Activated T-cell treated with anti-CD3 and anti-CD28 coated beads, Interleukin-2, amount 50 U/mL, for 72 hours (primary cell): ENCODE measurements around the gene GFY. TPM values are rescaled to one million over a fixed set of nuclear protein-coding genes. Genes with fewer than 3 reads are reported as not detected.
"Not testable (repeated sequence)": the region's sequence is repeated elsewhere in the genome, so short reads cannot be mapped to it uniquely, and the experiment has no call there.

ENCODE experiments used
- ATAC-seq, 2 donors: fragments of 150-1000 bp; cut with Tn5 transposase; replicated peaks in 1 of 2; 2 replicates each; pipeline ENCODE4 v1.10.0; 2021; ENCODE audit warnings: moderate library complexity in 2 of 2, mild to moderate bottlenecking in 1 of 2
- DNase-seq, 2 donors: peaks; one replicate each; pipeline ENCODE4 v3.0.0; 2021 to 2022; ENCODE audit warnings: mixed read lengths in 1 of 2
- H3K27ac Mint-ChIP-seq: one replicate; pipeline ENCODE4 v1.8.0; 2022; ENCODE audit warnings: mild to moderate bottlenecking, moderate library complexity, mixed read lengths
- H3K27me3 Mint-ChIP-seq: one replicate; pipeline ENCODE4 v1.8.0; 2022; ENCODE audit warnings: low read depth, mixed read lengths
- H3K36me3 Mint-ChIP-seq, 2 donors: one replicate each; pipeline ENCODE4 v1.8.0; 2022; ENCODE audit warnings: mixed read lengths in 2 of 2, mild to moderate bottlenecking in 1 of 2; ENCODE audit not compliant: insufficient read depth in 2 of 2
- H3K4me1 Mint-ChIP-seq: one replicate; pipeline ENCODE4 v1.8.0; 2022; ENCODE audit warnings: low read depth, mixed read lengths
- H3K4me3 Mint-ChIP-seq, 2 donors: one replicate each; pipeline ENCODE4 v1.8.0; 2022; ENCODE audit warnings: mild to moderate bottlenecking in 2 of 2, mixed read lengths in 2 of 2, moderate library complexity in 2 of 2
- H3K9me3 Mint-ChIP-seq, 2 donors: one replicate each; pipeline ENCODE4 v1.8.0; 2022; ENCODE audit warnings: mixed read lengths in 2 of 2
- total RNA-seq, 2 donors: library from RNA; stranded (reverse); gene quantifications; one replicate each; pipeline ENCODE4 v1.2.3, GENCODE V29; 2022

GFY gene
- total RNA-seq, 2 donors from 2014 or later: not detected

DNA sequence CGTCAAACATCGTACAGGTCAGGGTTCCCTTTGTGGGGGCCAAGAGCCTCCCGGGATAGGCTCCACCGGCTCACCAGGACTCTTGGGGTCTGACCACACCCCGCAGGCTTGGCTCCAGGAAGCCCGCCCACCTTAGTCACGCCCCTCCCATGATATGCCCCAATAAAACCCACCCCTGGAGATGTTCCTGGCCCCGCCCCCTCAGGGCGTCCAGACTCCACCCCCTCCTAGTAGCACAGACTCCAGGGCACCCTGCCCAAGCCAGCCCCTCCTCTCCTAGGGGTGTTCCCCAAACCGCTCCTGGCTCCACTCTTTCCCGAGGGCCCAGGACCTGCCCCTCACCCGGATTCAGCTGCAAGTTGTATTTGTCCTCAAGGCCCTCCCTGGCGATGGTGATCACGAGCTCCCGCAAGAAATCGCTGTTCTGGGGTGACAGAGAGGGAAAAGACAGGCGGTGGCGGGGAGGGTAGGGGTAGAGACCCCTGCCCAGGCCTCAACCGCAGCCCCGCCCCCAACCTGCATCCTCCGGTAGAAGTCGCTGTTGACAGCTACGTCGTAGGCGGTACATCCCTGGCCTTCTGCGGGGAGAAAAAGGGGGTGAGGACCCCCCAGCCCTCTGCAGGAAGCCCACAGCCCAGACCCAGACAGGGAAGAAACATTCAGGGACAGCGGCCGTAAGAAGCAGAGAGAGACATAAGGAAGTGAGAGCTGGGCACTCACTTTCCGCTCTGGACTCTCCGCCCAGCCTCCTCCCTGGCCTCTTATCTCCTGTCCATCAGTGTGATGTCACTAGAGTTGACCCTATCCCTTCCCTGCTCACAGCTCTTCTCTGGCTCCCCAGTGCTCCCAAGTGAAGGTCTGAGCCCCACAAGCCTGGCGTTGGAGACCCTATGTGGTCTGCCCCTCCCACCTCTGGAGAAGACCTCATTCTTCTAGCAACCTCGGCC lies 22.6 kb downstream of the GFY start:
- Mint-ChIP-seq H3K36me3 (peaks cover 10 to 25% of the 10 kb centered on the region in 2 donors), H3K27ac (no peak overlapping the region), H3K27me3 (peaks cover under 1% of the 10 kb centered on the region), H3K4me1 (peaks cover 46% of the 10 kb centered on the region), H3K9me3 (no peaks in the 10 kb centered on the region), H3K4me3 (no peak overlapping the region)
- DNase-seq (peak in 1 of 2 donors; percentile 36), ATAC-seq (no peak)

GRCh38 chr19:49448432-49448786 lies 23.2 kb downstream of the GFY start:
- peaks cover 10 to 25% of the 10 kb centered on the region in 2 donors for H3K36me3 Mint-ChIP-seq
- H3K27me3 Mint-ChIP-seq: no peaks in the 10 kb centered on the region
- peak overlapping the region in 1 of 2 donors; percentile 22 for H3K4me3 Mint-ChIP-seq
- H3K27ac Mint-ChIP-seq: peak overlapping the region; percentile 61
- DNase-seq: no peak
- ATAC-seq: no peak
- H3K4me1 Mint-ChIP-seq: peaks cover 50% of the 10 kb centered on the region
- no peaks in the 10 kb centered on the region for H3K9me3 Mint-ChIP-seq

GRCh38 chr19:49450405-49450804 lies 25.2 kb downstream of the GFY start:
- Mint-ChIP-seq H3K27me3 (no peaks in the 10 kb centered on the region), H3K4me3 (peak overlapping the region; percentile 98), H3K36me3 (peaks cover 10 to 26% of the 10 kb centered on the region in 2 donors), H3K27ac (peak overlapping the region; percentile 97), H3K4me1 (peaks cover 44% of the 10 kb centered on the region), H3K9me3 (no peaks in the 10 kb centered on the region)
- no peak for DNase-seq
- ATAC-seq: no peak

- DNase-seq (peak; percentile 93 to 96), ATAC-seq (peak; percentile 71 to 74)
- Mint-ChIP-seq H3K27ac (peak within 1 kb of the TSS; percentile 100), H3K9me3 (no peaks in the 10 kb centered on the region), H3K4me3 (peak within 1 kb of the TSS; percentile 98), H3K36me3 (peaks cover 10 to 26% of the 10 kb centered on the region in 2 donors), H3K27me3 (no peaks in the 10 kb centered on the region), H3K4me1 (peaks cover 43% of the 10 kb centered on the region)
Measured at GRCh38 chr19:49451430-49452181, 26.4 kb downstream of the GFY start, which contains the start of gene PIH1D1. TSS of gene PIH1D1 (minus strand) at chr19:49451814. CDS start at chr19:49451574, 240 bp downstream.

DNA sequence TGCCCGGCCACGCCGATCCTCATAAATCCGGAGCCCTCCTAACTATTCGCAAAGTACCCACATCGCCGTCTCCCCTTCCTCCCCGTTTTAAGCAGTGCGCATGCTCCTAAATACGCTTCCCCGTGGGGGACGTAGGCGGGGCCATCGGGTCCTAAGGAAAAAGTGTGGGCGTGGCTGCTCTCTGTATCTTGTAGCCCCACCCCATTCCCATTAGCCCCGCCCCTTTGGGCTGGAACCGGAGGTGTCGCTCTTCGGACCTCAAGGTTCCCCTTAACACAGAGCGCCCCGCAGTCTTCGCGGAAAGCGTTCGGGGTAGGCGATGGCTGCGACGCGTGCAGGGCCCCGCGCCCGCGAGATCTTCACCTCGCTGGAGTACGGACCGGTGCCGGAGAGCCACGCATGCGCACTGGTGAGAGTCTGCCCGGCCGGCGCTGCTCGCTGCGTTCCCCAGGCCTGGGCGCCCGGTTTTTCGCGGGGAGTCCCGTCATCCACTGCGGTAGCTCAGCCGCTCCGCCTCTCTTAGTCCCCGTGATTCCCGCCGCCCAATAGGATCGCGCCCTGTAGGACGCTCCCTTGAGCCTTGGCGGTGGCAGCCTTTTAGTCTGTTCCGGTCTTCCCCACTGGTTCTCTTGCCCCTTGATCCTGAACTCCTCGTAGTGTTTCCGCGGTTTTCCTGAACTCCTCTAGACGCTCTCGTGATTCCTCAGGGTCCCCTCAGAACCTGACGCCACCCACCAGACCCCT lies 28.0 kb downstream of the GFY start, which contains the start of gene ALDH16A1:
Gene ALDH16A1, plus strand, starts transcription at position 213 of the 744 bp plus-strand sequence. Its CDS starts 107 bp downstream, at position 320.
- Mint-ChIP-seq H3K9me3 (no peaks in the 10 kb centered on the region), H3K27me3 (no peaks in the 10 kb centered on the region), H3K4me3 (peak within 1 kb of the TSS; percentile 98), H3K4me1 (peaks cover 52% of the 10 kb centered on the region), H3K36me3 (peaks cover 10 to 27% of the 10 kb centered on the region in 2 donors), H3K27ac (peak within 1 kb of the TSS; percentile 100)
- ATAC-seq (peak; percentile 91), DNase-seq (peak; percentile 99)

DNA sequence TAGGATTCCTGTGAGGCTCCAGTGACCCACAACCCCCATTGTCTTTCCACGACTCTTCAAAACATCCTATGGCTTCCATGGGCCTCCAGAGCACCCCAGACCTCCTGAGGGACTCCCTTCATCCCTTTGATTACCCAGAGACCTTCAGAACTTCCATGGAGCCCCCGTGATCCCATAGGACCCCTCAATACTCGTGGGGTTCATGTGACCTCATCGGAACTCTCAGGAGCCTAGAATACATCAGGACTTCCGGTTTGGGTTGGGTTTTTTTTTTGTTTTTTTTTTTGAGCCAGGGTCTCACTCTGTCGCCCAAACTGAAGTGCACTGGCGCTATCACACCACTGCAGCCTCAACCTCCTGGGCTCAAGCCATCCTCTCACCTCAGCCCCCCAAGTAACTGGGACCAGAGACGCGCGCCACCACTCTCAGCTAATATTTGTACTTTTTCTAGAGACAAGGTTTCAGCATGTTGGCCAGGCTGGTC lies 28.6 kb downstream of the GFY start:
- Mint-ChIP-seq H3K36me3 (peaks cover 8 to 21% of the 10 kb centered on the region in 2 donors), H3K4me1 (peaks cover 52% of the 10 kb centered on the region), H3K27ac (peak overlapping the region; percentile 100), H3K27me3 (no peaks in the 10 kb centered on the region), H3K4me3 (peak overlapping the region; percentile 98), H3K9me3 (no peaks in the 10 kb centered on the region)
- DNase-seq: no peak
- ATAC-seq: no peak

DNA sequence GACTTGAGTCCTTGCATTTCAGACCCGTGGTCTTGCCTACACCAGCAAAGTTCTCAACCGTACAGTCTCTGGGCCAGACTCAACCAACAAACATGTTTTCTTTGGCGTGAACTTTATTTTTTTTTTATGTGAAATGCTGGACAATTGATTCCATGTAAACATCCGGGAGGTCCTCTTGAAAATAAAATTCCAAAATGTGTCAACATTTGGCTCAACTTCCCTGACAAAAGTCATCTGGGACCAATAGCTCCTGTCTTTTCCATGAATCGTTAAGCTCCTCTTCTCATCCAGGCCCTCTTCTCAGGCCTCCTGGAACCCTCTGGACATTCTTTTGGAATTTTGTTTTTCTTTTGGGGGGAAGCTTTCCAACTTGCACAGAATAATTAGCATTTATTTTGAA lies 30.6 kb downstream of the GFY start:
- no peaks in the 10 kb centered on the region for H3K27me3 Mint-ChIP-seq
- ATAC-seq: no peak
- peaks cover 37% of the 10 kb centered on the region for H3K4me1 Mint-ChIP-seq
- no peaks in the 10 kb centered on the region for H3K9me3 Mint-ChIP-seq
- DNase-seq: no peak
- peaks cover 4 to 9% of the 10 kb centered on the region in 2 donors for H3K36me3 Mint-ChIP-seq
- H3K4me3 Mint-ChIP-seq: no peak overlapping the region
- no peak overlapping the region for H3K27ac Mint-ChIP-seq

DNA sequence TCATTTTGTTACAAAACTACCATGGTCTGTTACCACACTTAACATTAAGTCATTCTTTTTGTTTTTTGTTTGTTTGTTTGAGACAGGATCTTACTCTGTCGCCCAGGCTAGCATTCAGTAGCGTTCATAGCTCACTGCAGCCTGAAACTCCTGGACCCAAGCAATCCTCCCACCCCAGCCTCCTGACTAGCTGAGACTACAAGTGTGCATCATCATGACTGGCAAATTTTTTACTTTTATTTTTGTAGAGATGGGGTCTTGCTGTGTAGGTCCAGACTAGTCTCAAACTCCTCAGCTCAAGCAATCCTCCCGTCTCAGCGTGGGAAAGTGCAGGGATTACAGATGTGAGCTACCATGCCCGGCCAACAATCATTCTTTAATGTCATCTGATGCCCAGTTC lies 31.1 kb downstream of the GFY start:
- Mint-ChIP-seq H3K27me3 (no peaks in the 10 kb centered on the region), H3K36me3 (peaks cover 4 to 8% of the 10 kb centered on the region in 2 donors), H3K4me3 (no peak overlapping the region), H3K9me3 (no peaks in the 10 kb centered on the region), H3K4me1 (peaks cover 34% of the 10 kb centered on the region), H3K27ac (peak overlapping the region; percentile 4)
- ATAC-seq (no peak), DNase-seq (no peak)

GRCh38 chr19:49458567-49458903 lies 33.3 kb downstream of the GFY start:
- Mint-ChIP-seq H3K9me3 (no peaks in the 10 kb centered on the region), H3K4me1 (peaks cover 19% of the 10 kb centered on the region), H3K27me3 (no peaks in the 10 kb centered on the region), H3K4me3 (no peak overlapping the region), H3K27ac (no peak overlapping the region), H3K36me3 (peaks cover 0 to 4% of the 10 kb centered on the region in 2 donors)
- ATAC-seq (no peak), DNase-seq (no peak)

DNA sequence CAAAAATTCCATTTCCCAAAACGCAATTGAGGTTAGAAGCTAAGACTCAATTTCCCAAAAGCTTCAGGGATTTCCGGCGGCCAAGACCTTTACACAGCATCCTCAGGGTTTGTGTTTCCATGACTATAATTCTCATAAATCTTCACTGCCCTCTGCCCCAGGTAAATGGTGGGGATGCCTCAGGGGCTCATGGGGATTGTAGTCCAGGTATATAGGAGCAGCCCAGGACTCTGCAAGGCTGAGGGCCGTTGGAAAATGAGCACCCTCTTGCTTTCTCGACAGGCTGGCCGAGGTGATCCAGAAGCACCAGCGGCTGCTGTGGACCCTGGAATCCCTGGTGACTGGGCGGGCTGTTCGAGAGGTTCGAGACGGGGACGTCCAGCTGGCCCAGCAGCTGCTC lies 34.2 kb downstream of the GFY start:
- DNase-seq (no peak), ATAC-seq (no peak)
- Mint-ChIP-seq H3K36me3 (peaks cover 0 to 3% of the 10 kb centered on the region in 2 donors), H3K4me3 (no peak overlapping the region), H3K4me1 (peaks cover 14% of the 10 kb centered on the region), H3K27me3 (no peaks in the 10 kb centered on the region), H3K27ac (no peak overlapping the region), H3K9me3 (no peaks in the 10 kb centered on the region)

DNA sequence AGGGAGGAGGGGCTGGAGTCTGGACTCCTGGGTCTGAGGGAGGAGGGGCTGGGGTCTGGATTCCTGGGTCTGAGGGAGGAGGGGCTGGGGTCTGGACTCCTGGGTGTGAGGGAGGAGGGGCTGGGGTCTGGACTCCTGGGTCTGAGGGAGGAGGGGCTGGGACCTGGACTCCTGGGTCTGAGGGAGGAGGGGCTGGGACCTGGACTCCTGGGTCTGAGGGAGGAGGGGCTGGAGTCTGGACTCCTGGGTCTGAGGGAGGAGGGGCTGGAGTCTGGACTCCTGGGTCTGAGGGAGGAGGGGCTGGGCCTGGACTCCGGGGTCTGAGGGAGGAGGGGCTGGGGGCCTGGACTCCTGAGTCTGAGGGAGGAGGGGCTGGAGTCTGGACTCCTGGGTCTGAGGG lies 35.9 kb downstream of the GFY start:
- not testable (repeated sequence) for H3K9me3 Mint-ChIP-seq, H3K4me3 Mint-ChIP-seq, H3K27me3 Mint-ChIP-seq, ATAC-seq, DNase-seq, H3K27ac Mint-ChIP-seq, H3K4me1 Mint-ChIP-seq, H3K36me3 Mint-ChIP-seq

GRCh38 chr19:49461656-49462055 lies 36.5 kb downstream of the GFY start:
- peaks cover 9% of the 10 kb centered on the region for H3K4me1 Mint-ChIP-seq
- DNase-seq (no peak), ATAC-seq (no peak)
- peaks cover 0 to 3% of the 10 kb centered on the region in 2 donors for H3K36me3 Mint-ChIP-seq
- no peaks in the 10 kb centered on the region for H3K27me3 Mint-ChIP-seq
- no peak overlapping the region for H3K4me3 Mint-ChIP-seq
- no peak overlapping the region for H3K27ac Mint-ChIP-seq
- H3K9me3 Mint-ChIP-seq: no peaks in the 10 kb centered on the region
